Measurements from ENCODE around the gene SCAMP5. TPM values are rescaled to one million over a fixed set of nuclear protein-coding genes. Genes with fewer than 3 reads are reported as not detected.

Gene SCAMP5
- total and polyA plus RNA-seq, 2 of the 4 experiments (the other 2 are of a cell fraction), result 0.36 to 1.6 TPM

DNA sequence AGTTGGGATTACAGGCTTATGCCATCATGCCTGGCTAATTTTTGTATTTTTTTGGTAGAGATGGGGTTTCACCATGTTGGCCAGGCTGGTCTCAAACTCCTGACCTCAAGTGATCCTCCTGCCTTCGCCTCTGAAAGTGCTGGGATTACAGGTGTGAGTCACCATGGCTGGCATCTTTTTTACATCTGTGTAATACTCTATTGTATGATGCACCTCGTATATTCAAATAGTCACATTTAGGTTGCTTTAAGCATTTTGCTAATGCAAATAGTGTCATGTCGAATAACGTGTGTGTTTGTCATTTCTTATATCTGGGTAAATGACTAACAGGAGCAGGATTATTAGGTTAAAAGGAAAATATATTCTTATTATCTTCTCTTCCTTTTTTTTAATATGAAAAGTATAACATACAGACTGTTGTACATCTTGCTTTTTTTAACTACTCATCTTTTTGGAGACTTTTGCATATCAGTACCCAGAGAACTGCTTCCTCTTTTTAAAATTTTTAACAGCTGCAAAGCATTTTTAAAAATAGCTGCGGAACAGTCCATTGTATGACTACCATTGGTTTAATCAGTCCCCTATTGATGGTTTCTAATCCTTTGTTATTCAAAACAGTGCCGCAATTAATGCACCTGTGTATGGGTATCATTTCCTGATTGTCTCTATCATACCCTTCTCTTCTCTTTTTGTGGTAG lies 13.4 kb downstream of the SCAMP5 start:
- CTCF ChIA-PET, result interaction anchor here (0.6 kb wide), 1 partner anchor 26 kb away, joined by 3 read pairs; no protein-coding TSS in a partner anchor
- dilution Hi-C loops (cut with HindIII; ENCODE audit: low sequenced_read_pairs, unreplicated experiment), result no loop called here

More for the DNA sequence above, 13.4 kb downstream of the SCAMP5 start:
- no peak overlapping the region for H4K5ac ChIP-seq (ENCODE audit: low read depth, low read length)
- no peak overlapping the region for H2BK20ac ChIP-seq (ENCODE audit: low read depth, low read length)
- no peak overlapping the region for H2AK5ac ChIP-seq (ENCODE audit: low read depth, low read length)
- no peak overlapping the region for H3K9ac ChIP-seq (ENCODE audit: low read depth, low read length)
- POLR2A ChIA-PET (ENCODE audit: unreplicated experiment), result no interaction called here
- no peaks in the 10 kb centered on the region for H3K79me1 ChIP-seq (ENCODE audit: low read depth in 1 of 2, low read length in 2 of 2)
- no peaks in the 10 kb centered on the region for H4K20me1 ChIP-seq (ENCODE audit: insufficient read depth, low read length)
- BruUV-seq (replicated peaks), result no TSS peak
- no peak overlapping the region for H3K23ac ChIP-seq (ENCODE audit: low read depth, low read length)
- H3K56ac ChIP-seq (ENCODE audit: extremely low read depth, insufficient read depth, low read length), result no peak overlapping the region
- H3K9me1 ChIP-seq (ENCODE audit: insufficient read depth, low read length), result no peaks in the 10 kb centered on the region
- no peak overlapping the region for H2BK120ac ChIP-seq (ENCODE audit: low read depth, low read length)
- no peak overlapping the region for H2AK9ac ChIP-seq (replicated peaks; ENCODE audit: low read depth, low read length, poor library complexity)
- no peak overlapping the region for H3K18ac ChIP-seq (ENCODE audit: low read depth, low read length)
- in situ Hi-C loops (cut with MboI; ENCODE audit: low sequenced_read_pairs) (no loop called here), intact Hi-C loops (cut with micrococcal nuclease) (no loop called here)
- H3K36me3 ChIP-seq (ENCODE audit: control insufficient read depth, insufficient read depth, low read length), result no peaks in the 10 kb centered on the region
- H3K4ac ChIP-seq (ENCODE audit: low read depth, low read length), result no peak overlapping the region
- H3K9me3 ChIP-seq (ENCODE audit: control insufficient read depth, insufficient read depth, low read length), result no peaks in the 10 kb centered on the region
- H4K8ac ChIP-seq (ENCODE audit: low read depth in 2 of 2, low read length in 2 of 2), result no peak overlapping the region
- H2BK15ac ChIP-seq (ENCODE audit: low read depth, low read length), result no peak overlapping the region
- TF ChIP-seq MXI1 (IDR thresholded peaks at IDR 0.05; ENCODE audit: borderline replicate concordance, low read depth, low read length) (no peak), NFE2L2 (IDR thresholded peaks at IDR 0.05; ENCODE audit: low read depth, low read length) (no peak), RAD21 (IDR thresholded peaks at IDR 0.05; ENCODE audit: low read length) (no peak), BHLHE40 (IDR thresholded peaks at IDR 0.05; ENCODE audit: low read depth, low read length) (no peak), RFX5 (IDR thresholded peaks at IDR 0.05; ENCODE audit: low read depth, low read length) (no peak), POLR2A (IDR thresholded peaks at IDR 0.05; ENCODE audit: low read depth, low read length) (no peak), CHD1 (IDR thresholded peaks at IDR 0.05; ENCODE audit: low read depth, low read length) (no peak), MAZ (IDR thresholded peaks at IDR 0.05; ENCODE audit: borderline replicate concordance, low read depth, low read length) (no peak), RCOR1 (IDR thresholded peaks at IDR 0.05; ENCODE audit: insufficient replicate concordance, low read length) (no peak), FOS (IDR thresholded peaks at IDR 0.05; ENCODE audit: low read depth, low read length) (no peak)
- TF ChIP-seq, protein P1, sequence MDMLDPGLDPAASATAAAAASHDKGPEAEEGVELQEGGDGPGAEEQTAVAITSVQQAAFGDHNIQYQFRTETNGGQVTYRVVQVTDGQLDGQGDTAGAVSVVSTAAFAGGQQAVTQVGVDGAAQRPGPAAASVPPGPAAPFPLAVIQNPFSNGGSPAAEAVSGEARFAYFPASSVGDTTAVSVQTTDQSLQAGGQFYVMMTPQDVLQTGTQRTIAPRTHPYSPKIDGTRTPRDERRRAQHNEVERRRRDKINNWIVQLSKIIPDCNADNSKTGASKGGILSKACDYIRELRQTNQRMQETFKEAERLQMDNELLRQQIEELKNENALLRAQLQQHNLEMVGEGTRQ (IDR thresholded peaks at IDR 0.05; ENCODE audit: low read depth, low read length), result no peak
- TF ChIP-seq, protein P2, sequence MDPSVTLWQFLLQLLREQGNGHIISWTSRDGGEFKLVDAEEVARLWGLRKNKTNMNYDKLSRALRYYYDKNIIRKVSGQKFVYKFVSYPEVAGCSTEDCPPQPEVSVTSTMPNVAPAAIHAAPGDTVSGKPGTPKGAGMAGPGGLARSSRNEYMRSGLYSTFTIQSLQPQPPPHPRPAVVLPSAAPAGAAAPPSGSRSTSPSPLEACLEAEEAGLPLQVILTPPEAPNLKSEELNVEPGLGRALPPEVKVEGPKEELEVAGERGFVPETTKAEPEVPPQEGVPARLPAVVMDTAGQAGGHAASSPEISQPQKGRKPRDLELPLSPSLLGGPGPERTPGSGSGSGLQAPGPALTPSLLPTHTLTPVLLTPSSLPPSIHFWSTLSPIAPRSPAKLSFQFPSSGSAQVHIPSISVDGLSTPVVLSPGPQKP (IDR thresholded peaks at IDR 0.05; ENCODE audit: borderline replicate concordance, low read depth, low read length), result no peak
- TF ChIP-seq, protein P3, sequence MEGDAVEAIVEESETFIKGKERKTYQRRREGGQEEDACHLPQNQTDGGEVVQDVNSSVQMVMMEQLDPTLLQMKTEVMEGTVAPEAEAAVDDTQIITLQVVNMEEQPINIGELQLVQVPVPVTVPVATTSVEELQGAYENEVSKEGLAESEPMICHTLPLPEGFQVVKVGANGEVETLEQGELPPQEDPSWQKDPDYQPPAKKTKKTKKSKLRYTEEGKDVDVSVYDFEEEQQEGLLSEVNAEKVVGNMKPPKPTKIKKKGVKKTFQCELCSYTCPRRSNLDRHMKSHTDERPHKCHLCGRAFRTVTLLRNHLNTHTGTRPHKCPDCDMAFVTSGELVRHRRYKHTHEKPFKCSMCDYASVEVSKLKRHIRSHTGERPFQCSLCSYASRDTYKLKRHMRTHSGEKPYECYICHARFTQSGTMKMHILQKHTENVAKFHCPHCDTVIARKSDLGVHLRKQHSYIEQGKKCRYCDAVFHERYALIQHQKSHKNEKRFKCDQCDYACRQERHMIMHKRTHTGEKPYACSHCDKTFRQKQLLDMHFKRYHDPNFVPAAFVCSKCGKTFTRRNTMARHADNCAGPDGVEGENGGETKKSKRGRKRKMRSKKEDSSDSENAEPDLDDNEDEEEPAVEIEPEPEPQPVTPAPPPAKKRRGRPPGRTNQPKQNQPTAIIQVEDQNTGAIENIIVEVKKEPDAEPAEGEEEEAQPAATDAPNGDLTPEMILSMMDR (conservative IDR thresholded peaks at IDR 0.05; ENCODE audit: low read depth, low read length), result no peak
- H3K4me1 ChIP-seq (ENCODE audit: control insufficient read depth, insufficient read depth, low read length), result no peaks in the 10 kb centered on the region
- no peak overlapping the region for H3K14ac ChIP-seq (replicated peaks; ENCODE audit: low read depth, low read length)
- no CpG with 5 or more reads among the region's 6 CpGs for WGBS, 2 experiments (ENCODE audit: extremely low coverage in 2 of 2, insufficient read length in 1 of 2)
- no peak overlapping the region for H2AFZ ChIP-seq (replicated peaks; ENCODE audit: low read length, poor library complexity)
- no peak for ATAC-seq (ENCODE audit: low read depth)
- no peak overlapping the region for H3K27ac ChIP-seq (ENCODE audit: insufficient read depth, low read length)
- H3K4me3 ChIP-seq (ENCODE audit: insufficient read depth, low read depth, low read length), result no peak overlapping the region
- peaks cover 22% of the 10 kb centered on the region for H3K27me3 ChIP-seq (ENCODE audit: control insufficient read depth, insufficient read depth, low read length)
- no peak overlapping the region for H2BK5ac ChIP-seq (ENCODE audit: low read depth, low read length, poor library complexity, severe bottlenecking)
- DNase-seq, result no peak
- no peak overlapping the region for H3K4me2 ChIP-seq (ENCODE audit: low read depth, low read length)
- H4K91ac ChIP-seq (ENCODE audit: insufficient read depth, low read depth, low read length), result no peak overlapping the region
